HG03460 (cell line): ENCODE data around the gene EMX1.

ENCODE experiments used
- ATAC-seq: cut with Tn5 transposase; IDR thresholded peaks from one replicate; pipeline ENCODE4 v1.9.1; 2021; ENCODE audit not compliant: unreplicated experiment

EMX1 gene

GRCh38 chr2:72942293-72942692 is 25.0 kb downstream of the EMX1 start:
- no peak for ATAC-seq

GRCh38 chr2:72942881-72943418 is 25.6 kb downstream of the EMX1 start:
- ATAC-seq = no peak

- ATAC-seq = no peak
Observed at GRCh38 chr2:72943540-72944395, 26.4 kb downstream of the EMX1 start.

- ATAC-seq = no peak
Observed at GRCh38 chr2:72944804-72945449, 27.6 kb downstream of the EMX1 start.

GRCh38 chr2:72945450-72946019 is 28.2 kb downstream of the EMX1 start:
- ATAC-seq = no peak

GRCh38 chr2:72946466-72946865 is 29.1 kb downstream of the EMX1 start:
- ATAC-seq = no peak

- no peak for ATAC-seq
Observed at GRCh38 chr2:72947952-72948830, 30.9 kb downstream of the EMX1 start.

GRCh38 chr2:72949045-72949444 is 31.7 kb downstream of the EMX1 start:
- no peak for ATAC-seq

- no peak for ATAC-seq
Observed at GRCh38 chr2:72949642-72950041, 32.3 kb downstream of the EMX1 start.

- ATAC-seq = no peak
Observed at GRCh38 chr2:72950558-72951255, 33.4 kb downstream of the EMX1 start.

GRCh38 chr2:72951303-72952095 is 34.2 kb downstream of the EMX1 start:
- ATAC-seq = no peak

- ATAC-seq = no peak
Observed at GRCh38 chr2:72952110-72952823, 34.9 kb downstream of the EMX1 start.

GRCh38 chr2:72952961-72953360 is 35.6 kb downstream of the EMX1 start:
- no peak for ATAC-seq

- no peak for ATAC-seq
Observed at GRCh38 chr2:72953528-72953927, 36.2 kb downstream of the EMX1 start.

GRCh38 chr2:72953976-72954375 is 36.7 kb downstream of the EMX1 start:
- ATAC-seq = no peak

GRCh38 chr2:72954376-72955227 is 37.3 kb downstream of the EMX1 start:
- no peak for ATAC-seq

GRCh38 chr2:72955228-72956049 is 38.1 kb downstream of the EMX1 start:
- no peak for ATAC-seq
